Umbilical cord (tissue), 2 donors: ENCODE results near the gene ARHGAP26. TPM values are rescaled to one million over a fixed set of nuclear protein-coding genes. Genes with fewer than 3 reads are reported as not detected.

Experiments
- DNase-seq: peaks from one replicate; pipeline ENCODE4 v3.0.0-alpha.2; 2015; ENCODE audit warnings: low spot score
- total RNA-seq: library from RNA; depleted of rRNA; stranded (reverse); fragments of >200 nt; gene quantifications from one replicate; pipeline ENCODE4 v1.2.3, GENCODE V29; 2014; ENCODE audit warnings: low replicate concordance; ENCODE audit not compliant: insufficient read depth

Gene ARHGAP26
- total RNA-seq, 1 donor from 2014 or later: 17.3 TPM

DNA sequence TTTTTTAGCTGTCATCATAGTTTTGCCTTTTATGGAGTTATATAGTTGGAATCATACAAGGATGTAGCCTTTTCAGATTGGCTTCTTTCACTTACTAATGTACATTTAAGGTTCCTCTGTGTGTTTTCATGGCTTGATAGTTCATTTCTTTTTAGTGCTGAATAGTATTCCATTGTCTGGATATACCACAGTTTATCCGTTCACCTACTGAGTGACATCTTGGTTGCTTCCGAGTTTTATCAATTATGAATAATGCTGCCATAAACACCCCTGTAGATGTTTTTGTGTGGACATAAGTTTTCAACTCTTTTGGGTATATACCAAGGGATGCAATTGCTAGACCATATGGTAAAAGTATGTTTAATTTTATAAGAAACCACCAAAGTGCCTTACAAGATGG is 497.0 kb downstream of the ARHGAP26 start:
- DNase-seq: no peak

DNA sequence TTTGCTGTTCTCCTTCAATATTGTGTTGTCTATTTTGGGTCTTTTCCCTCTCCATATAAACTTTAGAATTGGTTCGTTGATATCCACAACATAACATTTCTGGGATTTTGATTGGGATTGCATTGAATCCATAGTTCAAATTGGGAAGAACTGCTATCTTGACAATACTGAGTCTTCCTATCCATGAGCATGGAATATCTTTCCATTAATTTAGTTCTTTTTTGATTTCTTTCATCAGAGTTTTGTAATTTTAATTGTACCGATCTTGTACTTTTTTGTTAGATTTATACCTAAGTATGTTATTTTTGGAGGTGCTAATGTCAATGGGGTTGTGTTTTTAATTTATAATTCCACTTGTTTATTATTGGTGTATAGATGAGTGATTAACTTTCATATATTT is 498.2 kb downstream of the ARHGAP26 start:
- no peak for DNase-seq

DNA sequence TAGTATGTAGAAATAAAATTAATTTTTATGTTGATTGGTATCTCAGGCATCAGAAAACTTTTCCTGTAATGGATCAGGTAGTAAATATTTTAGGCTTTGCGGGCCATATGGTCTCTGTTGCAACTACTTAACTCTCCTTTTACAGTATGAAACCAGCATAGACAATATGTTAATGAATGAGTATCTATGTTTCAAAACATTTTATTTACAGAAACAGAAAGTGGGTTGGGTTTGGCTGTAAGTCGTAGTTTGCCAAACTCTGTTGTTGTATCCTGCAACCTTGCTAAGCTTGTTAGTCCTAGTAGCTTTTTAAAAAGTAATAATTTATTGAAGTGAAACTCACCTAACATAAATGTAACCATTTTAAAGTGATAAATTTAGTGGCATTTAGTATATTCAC is 501.3 kb downstream of the ARHGAP26 start:
- DNase-seq: no peak

DNA sequence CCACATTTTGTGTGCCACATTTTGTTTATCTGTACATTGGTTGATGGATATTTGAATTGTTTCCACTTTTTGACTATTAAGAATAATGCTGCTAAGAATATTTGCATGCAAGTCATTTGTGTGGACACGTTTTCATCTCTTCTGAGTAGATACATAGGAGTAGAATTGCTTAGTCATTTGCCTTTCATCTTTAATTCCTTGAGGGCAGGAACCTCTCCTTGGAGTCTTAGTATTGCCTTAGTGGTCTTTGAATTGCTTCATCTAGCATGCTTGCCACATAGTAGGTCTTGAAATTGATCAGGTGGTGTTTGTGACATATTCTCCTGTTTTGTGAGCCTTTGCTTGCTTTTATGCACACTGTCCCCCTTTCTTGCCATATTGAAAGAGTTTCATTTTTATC is 504.8 kb downstream of the ARHGAP26 start:
- DNase-seq: no peak

DNA sequence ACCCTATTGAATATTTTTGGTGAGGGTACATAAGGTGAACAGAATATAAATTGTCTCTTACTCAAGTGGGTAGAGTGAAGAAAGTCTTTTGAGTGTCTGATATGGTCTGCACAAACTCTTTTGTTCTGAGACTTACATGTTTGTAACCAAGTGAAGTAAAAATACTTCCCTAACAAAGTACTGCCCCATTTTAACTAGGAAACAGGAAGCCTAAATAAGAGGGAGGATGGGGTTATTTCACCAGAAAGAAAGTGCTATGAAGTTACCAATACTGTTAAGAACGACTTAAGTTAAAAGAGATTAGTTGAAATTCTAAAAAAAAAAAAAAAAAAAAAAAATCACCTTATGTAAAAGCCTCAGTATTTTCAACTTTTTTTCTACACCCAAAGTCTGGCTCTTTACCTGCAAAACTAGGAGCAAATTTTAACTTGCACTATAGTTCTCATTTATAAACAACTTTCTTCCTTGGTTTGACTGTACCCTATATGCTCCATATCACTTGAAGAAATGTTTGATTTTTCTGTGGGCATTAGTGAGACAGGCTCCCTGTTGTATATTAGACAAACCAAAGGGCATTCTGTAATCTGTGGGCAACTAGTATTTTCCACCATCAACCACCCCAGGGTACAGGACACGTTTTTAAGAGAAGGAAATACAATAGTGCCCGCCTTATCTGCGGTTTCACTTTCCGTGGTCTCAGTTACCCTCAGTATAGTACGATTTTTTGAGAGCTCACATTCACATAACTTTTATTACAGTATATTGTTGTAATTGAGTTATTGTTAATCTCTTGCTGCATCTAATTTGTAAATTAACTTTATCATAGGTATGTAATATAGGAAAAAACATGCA is 505.6 kb downstream of the ARHGAP26 start:
- DNase-seq: no peak

DNA sequence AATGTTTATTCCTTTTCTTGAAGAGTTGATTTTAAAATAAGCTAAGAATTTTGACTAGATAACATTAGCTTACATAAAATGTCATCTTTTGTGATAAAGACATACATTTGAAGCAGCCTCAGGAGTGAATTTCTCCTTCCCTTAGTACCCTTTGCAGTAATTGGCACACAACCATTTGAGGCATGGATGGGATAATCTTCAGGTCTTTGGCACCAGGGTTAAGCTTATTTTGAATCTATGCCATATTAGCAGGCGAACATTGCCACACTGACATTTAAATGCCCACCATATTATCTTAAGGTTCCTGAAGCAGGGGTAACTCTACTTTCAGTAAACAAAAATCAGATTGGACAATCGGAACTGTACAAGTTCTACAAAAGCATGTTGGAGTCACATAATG is 507.4 kb downstream of the ARHGAP26 start:
- no peak for DNase-seq

Other genes starting within 250 kb of the ARHGAP26 start
- 9.9 TPM for gene FGF1, start 84.3 kb upstream of the ARHGAP26 start, total RNA-seq